HG03045 (cell line): ENCODE measurements around the gene RBFOX2.

Experiments
- ATAC-seq: cut with Tn5 transposase; IDR thresholded peaks from one replicate; pipeline ENCODE4 v1.9.1; 2021; ENCODE audit warnings: mild to moderate bottlenecking, moderate library complexity; ENCODE audit not compliant: unreplicated experiment

RBFOX2 gene

GRCh38 chr22:35873426-35873825, 155.2 kb downstream of the RBFOX2 start:
- ATAC-seq = no peak

- no peak for ATAC-seq
Observed at GRCh38 chr22:35872451-35872850, 156.2 kb downstream of the RBFOX2 start.

GRCh38 chr22:35870517-35871293, 157.9 kb downstream of the RBFOX2 start:
- no peak for ATAC-seq

- ATAC-seq = no peak
Observed at GRCh38 chr22:35868938-35869337, 159.7 kb downstream of the RBFOX2 start.

- no peak for ATAC-seq
Observed at GRCh38 chr22:35866651-35867050, 162.0 kb downstream of the RBFOX2 start.

GRCh38 chr22:35864545-35865165, 164.0 kb downstream of the RBFOX2 start:
- ATAC-seq = no peak

- ATAC-seq = no peak
Observed at GRCh38 chr22:35863432-35863831, 165.2 kb downstream of the RBFOX2 start.

- no peak for ATAC-seq
Observed at GRCh38 chr22:35862697-35863096, 165.9 kb downstream of the RBFOX2 start.

GRCh38 chr22:35861451-35861850, 167.2 kb downstream of the RBFOX2 start:
- ATAC-seq = no peak

GRCh38 chr22:35860837-35861236, 167.8 kb downstream of the RBFOX2 start:
- no peak for ATAC-seq

GRCh38 chr22:35860087-35860733, 168.4 kb downstream of the RBFOX2 start:
- ATAC-seq = no peak

- no peak for ATAC-seq
Observed at GRCh38 chr22:35854334-35854733, 174.3 kb downstream of the RBFOX2 start.

- ATAC-seq = no peak
Observed at GRCh38 chr22:35852076-35852475, 176.5 kb downstream of the RBFOX2 start.

- no peak for ATAC-seq
Observed at GRCh38 chr22:35850831-35851230, 177.8 kb downstream of the RBFOX2 start.

GRCh38 chr22:35846804-35847203, 181.8 kb downstream of the RBFOX2 start:
- no peak for ATAC-seq

GRCh38 chr22:35844886-35845285, 183.7 kb downstream of the RBFOX2 start:
- ATAC-seq = no peak

- no peak for ATAC-seq
Observed at GRCh38 chr22:35842954-35843353, 185.7 kb downstream of the RBFOX2 start.

- ATAC-seq = no peak
Observed at GRCh38 chr22:35842519-35842913, 186.1 kb downstream of the RBFOX2 start.

- ATAC-seq = no peak
Observed at GRCh38 chr22:35841907-35842518, 186.6 kb downstream of the RBFOX2 start.

GRCh38 chr22:35840302-35840739, 188.3 kb downstream of the RBFOX2 start:
- no peak for ATAC-seq

GRCh38 chr22:35839841-35840301, 188.8 kb downstream of the RBFOX2 start:
- no peak for ATAC-seq
